GM18502 (cell line): ENCODE results near the gene JUNB.

Source experiments
- ATAC-seq: cut with Tn5 transposase; IDR thresholded peaks from one replicate; pipeline ENCODE4 v1.9.1; 2021; ENCODE audit warnings: mild to moderate bottlenecking; ENCODE audit not compliant: unreplicated experiment, poor library complexity

JUNB gene

GRCh38 chr19:12838886-12839756 is 47.8 kb downstream of the JUNB start:
- no peak for ATAC-seq

GRCh38 chr19:12840091-12841079 is 49.1 kb downstream of the JUNB start:
- no peak for ATAC-seq

- no peak for ATAC-seq
Measured at GRCh38 chr19:12841094-12841493, 49.8 kb downstream of the JUNB start.

- ATAC-seq: no peak
Measured at GRCh38 chr19:12842511-12842910, 51.2 kb downstream of the JUNB start.
